ENCODE results near the gene CNPY2. TPM values are rescaled to one million over a fixed set of nuclear protein-coding genes. Genes with fewer than 3 reads are reported as not detected.
"Not testable (repeated sequence)": the region's sequence is repeated elsewhere in the genome, so short reads cannot be mapped to it uniquely, and the experiment has no call there.

Gene CNPY2
- total RNA-seq, 1 donor from 2014 or later: 31.2 TPM

- intact Hi-C loops (cut with DNase I): no loop called here
- DNase-seq (no peak), ATAC-seq (ENCODE audit: poor library complexity) (peak; percentile 54)
Observed at GRCh38 chr12:56267443-56268071, 48.2 kb downstream of the CNPY2 start.

- intact Hi-C loops (cut with DNase I): no loop called here
- DNase-seq (peak; percentile 94), ATAC-seq (ENCODE audit: poor library complexity) (peak; percentile 93)
Observed at GRCh38 chr12:56266693-56267442, 48.9 kb downstream of the CNPY2 start, which contains the start of gene COQ10A. TSS of gene COQ10A (plus strand) at chr12:56266942. CDS start at chr12:56267119, 177 bp downstream.

GRCh38 chr12:56266068-56266692, 49.6 kb downstream of the CNPY2 start:
- DNase-seq: not testable (repeated sequence)

GRCh38 chr12:56262955-56263354, 52.8 kb downstream of the CNPY2 start:
- intact Hi-C loops (cut with DNase I); ATAC-seq (ENCODE audit: poor library complexity); DNase-seq: not testable (repeated sequence)

More at GRCh38 chr12:56266068-56266692, 49.6 kb downstream of the CNPY2 start:
- intact Hi-C loops (cut with DNase I); ATAC-seq (ENCODE audit: poor library complexity): not testable (repeated sequence)

- intact Hi-C loops (cut with DNase I): no loop called here
- ATAC-seq (ENCODE audit: poor library complexity) (no peak), DNase-seq (no peak)
Observed at GRCh38 chr12:56261503-56262232, 54.1 kb downstream of the CNPY2 start.

GRCh38 chr12:56260921-56261320, 54.9 kb downstream of the CNPY2 start:
- no peak for DNase-seq
- intact Hi-C loops (cut with DNase I): no loop called here
- ATAC-seq (ENCODE audit: poor library complexity): no peak

- intact Hi-C loops (cut with DNase I): no loop called here
- ATAC-seq (ENCODE audit: poor library complexity): no peak
- DNase-seq: no peak
Observed at GRCh38 chr12:56260380-56260779, 55.4 kb downstream of the CNPY2 start.

Other genes starting within 250 kb of the CNPY2 start
- 4.8 TPM for gene ERBB3, start 235.8 kb downstream of the CNPY2 start, total RNA-seq
- gene PA2G4, start 211.4 kb downstream of the CNPY2 start, total RNA-seq: 68.0 TPM
- 1,888 TPM for gene RPL41, start 199.4 kb downstream of the CNPY2 start, total RNA-seq
- gene ZC3H10, start 197.7 kb downstream of the CNPY2 start, total RNA-seq: 5.8 TPM
- 27.0 TPM for gene ESYT1, start 187.7 kb downstream of the CNPY2 start, total RNA-seq
- gene MYL6B, start 163.4 kb downstream of the CNPY2 start, total RNA-seq: 42.7 TPM
- gene MYL6, start 157.6 kb downstream of the CNPY2 start, total RNA-seq: 513 TPM
- 63.4 TPM for gene SMARCC2, start 126.5 kb downstream of the CNPY2 start, total RNA-seq
- 48.1 TPM for gene RNF41, start 94.1 kb downstream of the CNPY2 start, total RNA-seq
- gene NABP2, start 91.6 kb downstream of the CNPY2 start, total RNA-seq: 18.8 TPM
- gene SLC39A5, start 85.9 kb downstream of the CNPY2 start, total RNA-seq: not detected
- gene ANKRD52, start 57.6 kb downstream of the CNPY2 start, total RNA-seq: 24.6 TPM
- 153 TPM for gene COQ10A, start 49.0 kb downstream of the CNPY2 start, total RNA-seq
- gene CS, start 15.7 kb downstream of the CNPY2 start, total RNA-seq: 779 TPM
- 38.6 TPM for gene PAN2, start 18.0 kb upstream of the CNPY2 start, total RNA-seq
- not detected for gene IL23A, start 22.9 kb upstream of the CNPY2 start, total RNA-seq
- gene STAT2, start 44.1 kb upstream of the CNPY2 start, total RNA-seq: 28.3 TPM
- gene APOF, start 46.9 kb upstream of the CNPY2 start, total RNA-seq: not detected
- 2.7 TPM for gene TIMELESS, start 133.4 kb upstream of the CNPY2 start, total RNA-seq
- not detected for gene MIP, start 138.7 kb upstream of the CNPY2 start, total RNA-seq
- 2.9 TPM for gene SPRYD4, start 152.6 kb upstream of the CNPY2 start, total RNA-seq
- gene GLS2, start 172.2 kb upstream of the CNPY2 start, total RNA-seq: 0.40 TPM
- 25.0 TPM for gene RBMS2, start 205.8 kb upstream of the CNPY2 start, total RNA-seq